Stimulated activated CD8-positive, alpha-beta memory T cell treated with anti-CD3 and anti-CD28 coated beads, Interleukin-15, amount 100 ng/mL, for 24 hours (primary cell): ENCODE data around the gene CTDNEP1.

Experiments used
- DNase-seq: peaks from one replicate; pipeline ENCODE4 v3.0.0-alpha.2; 2020; ENCODE audit warnings: low read depth

CTDNEP1 gene

GRCh38 chr17:7226721-7227710 is 24.5 kb downstream of the CTDNEP1 start:
- DNase-seq: no peak

GRCh38 chr17:7225711-7226331 is 25.7 kb downstream of the CTDNEP1 start:
- no peak for DNase-seq

- no peak for DNase-seq
These were observed 26.8 kb downstream of the CTDNEP1 start for GRCh38 chr17:7224661-7225111.

- no peak for DNase-seq
These were observed 27.4 kb downstream of the CTDNEP1 start for GRCh38 chr17:7224110-7224509.

GRCh38 chr17:7223375-7223774 is 28.2 kb downstream of the CTDNEP1 start:
- no peak for DNase-seq

GRCh38 chr17:7222972-7223292 is 28.6 kb downstream of the CTDNEP1 start:
- DNase-seq: no peak

- DNase-seq: no peak
These were observed 29.2 kb downstream of the CTDNEP1 start for GRCh38 chr17:7222093-7222971.

GRCh38 chr17:7221278-7222092 is 30.0 kb downstream of the CTDNEP1 start:
- DNase-seq: no peak

- no peak for DNase-seq
These were observed 30.8 kb downstream of the CTDNEP1 start for GRCh38 chr17:7220593-7221277.

- peak; percentile 60 for DNase-seq
These were observed 31.5 kb downstream of the CTDNEP1 start, which contains the start of the genes ACADVL and DLG4 for GRCh38 chr17:7219812-7220592. Gene ACADVL, plus strand, starts transcription at chr17:7219938. Its CDS starts 47 bp downstream, at chr17:7219985. Gene DLG4, minus strand, starts transcription at chr17:7219836.

GRCh38 chr17:7219229-7219811 is 32.2 kb downstream of the CTDNEP1 start:
- no peak for DNase-seq

GRCh38 chr17:7218758-7219157 is 32.8 kb downstream of the CTDNEP1 start:
- DNase-seq: no peak

GRCh38 chr17:7218166-7218565 is 33.4 kb downstream of the CTDNEP1 start:
- DNase-seq: no peak

GRCh38 chr17:7217113-7217987 is 34.2 kb downstream of the CTDNEP1 start:
- no peak for DNase-seq

GRCh38 chr17:7216242-7217112 is 35.1 kb downstream of the CTDNEP1 start:
- no peak for DNase-seq

GRCh38 chr17:7215652-7216180 is 35.8 kb downstream of the CTDNEP1 start:
- no peak for DNase-seq

- DNase-seq: no peak
These were observed 36.3 kb downstream of the CTDNEP1 start for GRCh38 chr17:7215136-7215638.
